ENCODE measurements around the gene UBE2D2.

DNA sequence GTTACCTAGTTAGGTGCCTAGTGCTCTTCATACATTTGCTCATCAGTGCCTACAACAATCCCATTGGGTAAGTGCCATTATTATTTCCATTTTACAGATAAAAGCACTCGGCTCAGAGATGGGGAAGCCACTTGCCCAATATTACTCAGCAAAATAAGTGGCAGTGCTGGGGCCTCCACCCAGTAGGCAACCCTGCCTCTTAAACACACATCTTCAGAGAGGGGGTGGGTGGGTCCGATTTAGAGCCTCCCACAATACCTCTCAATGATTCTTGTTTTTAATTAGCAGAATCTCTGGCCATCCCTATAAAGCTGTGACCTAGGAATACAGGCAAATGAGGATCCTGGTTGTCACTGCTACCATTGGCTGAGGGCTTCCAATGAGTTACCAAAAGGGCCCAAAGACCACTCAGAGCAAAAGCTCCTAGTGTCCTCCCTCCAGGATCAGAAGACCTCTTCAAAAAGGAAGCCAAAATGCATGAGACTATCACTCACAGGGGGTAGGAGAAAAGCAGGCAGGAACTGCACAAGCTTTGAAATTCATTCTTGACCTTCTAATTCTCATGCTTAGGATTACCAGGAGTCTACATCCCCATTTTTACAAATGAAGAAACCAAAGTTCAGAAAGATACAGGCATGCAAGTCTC, 36.1 kb upstream of the UBE2D2 start:
- TF ChIP-seq, protein P1, sequence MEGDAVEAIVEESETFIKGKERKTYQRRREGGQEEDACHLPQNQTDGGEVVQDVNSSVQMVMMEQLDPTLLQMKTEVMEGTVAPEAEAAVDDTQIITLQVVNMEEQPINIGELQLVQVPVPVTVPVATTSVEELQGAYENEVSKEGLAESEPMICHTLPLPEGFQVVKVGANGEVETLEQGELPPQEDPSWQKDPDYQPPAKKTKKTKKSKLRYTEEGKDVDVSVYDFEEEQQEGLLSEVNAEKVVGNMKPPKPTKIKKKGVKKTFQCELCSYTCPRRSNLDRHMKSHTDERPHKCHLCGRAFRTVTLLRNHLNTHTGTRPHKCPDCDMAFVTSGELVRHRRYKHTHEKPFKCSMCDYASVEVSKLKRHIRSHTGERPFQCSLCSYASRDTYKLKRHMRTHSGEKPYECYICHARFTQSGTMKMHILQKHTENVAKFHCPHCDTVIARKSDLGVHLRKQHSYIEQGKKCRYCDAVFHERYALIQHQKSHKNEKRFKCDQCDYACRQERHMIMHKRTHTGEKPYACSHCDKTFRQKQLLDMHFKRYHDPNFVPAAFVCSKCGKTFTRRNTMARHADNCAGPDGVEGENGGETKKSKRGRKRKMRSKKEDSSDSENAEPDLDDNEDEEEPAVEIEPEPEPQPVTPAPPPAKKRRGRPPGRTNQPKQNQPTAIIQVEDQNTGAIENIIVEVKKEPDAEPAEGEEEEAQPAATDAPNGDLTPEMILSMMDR (conservative IDR thresholded peaks at IDR 0.05; ENCODE audit: low read depth in 2 of 2): no peak
- TF ChIP-seq POLR2AphosphoS5 (IDR thresholded peaks at IDR 0.05; ENCODE audit: low read depth) (no peak), EZH2phosphoT487 (IDR thresholded peaks at IDR 0.05; ENCODE audit: unreplicated experiment) (no peak)
